Activated naive CD8-positive, alpha-beta T cell treated with anti-CD3 and anti-CD28 coated beads, Interleukin-2, amount 10 ng/mL, durations not matched to agents 7 days and 5 days (primary cell): Measurements from ENCODE around the gene TSGA10IP. TPM values are rescaled to one million over a fixed set of nuclear protein-coding genes. Genes with fewer than 3 reads are reported as not detected.
"Not testable (repeated sequence)": the region's sequence is repeated elsewhere in the genome, so short reads cannot be mapped to it uniquely, and the experiment has no call there.

Experiments
- ATAC-seq: fragments of 150-1000 bp; cut with Tn5 transposase; one replicate; pipeline ENCODE4 v1.10.0; 2021; ENCODE audit warnings: low read depth, moderate library complexity
- POLR2A ChIA-PET: fragments of 350-600 bp; sonication (Branson Sonifier 250); formaldehyde crosslinking; loops from one replicate; lab custom pipeline; 2021; ENCODE audit warnings: antibody characterized with exemption; lab: Charles Lee
- DNase-seq: peaks from one replicate; pipeline ENCODE4 v3.0.0; 2021
- H3K27ac Mint-ChIP-seq: one replicate; pipeline ENCODE4 v1.8.0; 2022; ENCODE audit warnings: mild to moderate bottlenecking, mixed read lengths
- H3K27me3 Mint-ChIP-seq: one replicate; pipeline ENCODE4 v1.8.0; 2022; ENCODE audit warnings: mild to moderate bottlenecking, moderate library complexity, mixed read lengths
- H3K36me3 Mint-ChIP-seq: one replicate; pipeline ENCODE4 v1.8.0; 2021; ENCODE audit warnings: mild to moderate bottlenecking, mixed read lengths
- H3K4me1 Mint-ChIP-seq: one replicate; pipeline ENCODE4 v1.8.0; 2021; ENCODE audit warnings: mixed read lengths
- H3K4me3 Mint-ChIP-seq: one replicate; pipeline ENCODE4 v1.8.0; 2022; ENCODE audit warnings: mild to moderate bottlenecking, moderate library complexity, mixed read lengths
- H3K9me3 Mint-ChIP-seq: one replicate; pipeline ENCODE4 v1.8.0; 2021; ENCODE audit warnings: mixed read lengths
- total RNA-seq, 2 experiments: library from RNA; stranded (reverse); gene quantifications; one replicate each; pipeline ENCODE4 v1.2.3, GENCODE V29; 2021

Gene TSGA10IP
- total RNA-seq, 2 experiments from 2014 or later: not detected

- no peak overlapping the region for H3K4me3 Mint-ChIP-seq
- POLR2A ChIA-PET: interaction anchor here (0.7 to 1.1 kb wide), 2 partner anchors 9 to 54 kb away, joined by 5 read pairs; partner anchors contain the start of gene FIBP
- peaks cover 16% of the 10 kb centered on the region for H3K27me3 Mint-ChIP-seq
- no peaks in the 10 kb centered on the region for H3K9me3 Mint-ChIP-seq
- no peak overlapping the region for H3K27ac Mint-ChIP-seq
- ATAC-seq: no peak
- peaks cover 2% of the 10 kb centered on the region for H3K4me1 Mint-ChIP-seq
- no peaks in the 10 kb centered on the region for H3K36me3 Mint-ChIP-seq
- DNase-seq: no peak
These were observed 3.5 kb upstream of the TSGA10IP start for GRCh38 chr11:65941720-65942310.

- DNase-seq (no peak), ATAC-seq (no peak)
- H3K4me1 Mint-ChIP-seq: peaks cover 2% of the 10 kb centered on the region
- no peaks in the 10 kb centered on the region for H3K36me3 Mint-ChIP-seq
- H3K27ac Mint-ChIP-seq: no peak overlapping the region
- no peaks in the 10 kb centered on the region for H3K9me3 Mint-ChIP-seq
- peaks cover 11% of the 10 kb centered on the region for H3K27me3 Mint-ChIP-seq
- no peak overlapping the region for H3K4me3 Mint-ChIP-seq
- POLR2A ChIA-PET: interaction anchor here (0.7 to 1.1 kb wide), 3 partner anchors 9 to 55 kb away, joined by 3 to 5 read pairs (median 5); partner anchors contain the start of gene FIBP
These were observed 2.7 kb upstream of the TSGA10IP start for GRCh38 chr11:65942531-65942930.

GRCh38 chr11:65944191-65944590, 1.1 kb upstream of the TSGA10IP start:
- Mint-ChIP-seq H3K4me3 (no peak overlapping the region), H3K9me3 (no peaks in the 10 kb centered on the region), H3K27ac (no peak overlapping the region), H3K36me3 (no peaks in the 10 kb centered on the region), H3K4me1 (peaks cover 2% of the 10 kb centered on the region), H3K27me3 (peaks cover 15% of the 10 kb centered on the region)
- ATAC-seq (no peak), DNase-seq (no peak)
- POLR2A ChIA-PET: no interaction called here

GRCh38 chr11:65944767-65945166, 513 bp upstream of the TSGA10IP start:
- H3K9me3 Mint-ChIP-seq: no peaks in the 10 kb centered on the region
- peaks cover 2% of the 10 kb centered on the region for H3K4me1 Mint-ChIP-seq
- DNase-seq (no peak), ATAC-seq (no peak)
- peaks cover 15% of the 10 kb centered on the region for H3K27me3 Mint-ChIP-seq
- POLR2A ChIA-PET: no interaction called here
- H3K36me3 Mint-ChIP-seq: no peaks in the 10 kb centered on the region
- no peak overlapping the region for H3K27ac Mint-ChIP-seq
- no peak overlapping the region for H3K4me3 Mint-ChIP-seq

- H3K4me1 Mint-ChIP-seq: peaks cover 2% of the 10 kb centered on the region
- no peak overlapping the region for H3K27ac Mint-ChIP-seq
- ATAC-seq: no peak
- POLR2A ChIA-PET: interaction anchor here (1.2 kb wide), 1 partner anchor 11 kb away, joined by 3 read pairs; no protein-coding TSS in a partner anchor
- H3K36me3 Mint-ChIP-seq: no peaks in the 10 kb centered on the region
- peaks cover 13% of the 10 kb centered on the region for H3K27me3 Mint-ChIP-seq
- H3K9me3 Mint-ChIP-seq: no peaks in the 10 kb centered on the region
- no peak overlapping the region for H3K4me3 Mint-ChIP-seq
- DNase-seq: no peak
These were observed 770 bp downstream of the TSGA10IP start for GRCh38 chr11:65945941-65946558.

- H3K4me3 Mint-ChIP-seq: no peak overlapping the region
- peaks cover 12% of the 10 kb centered on the region for H3K27me3 Mint-ChIP-seq
- ATAC-seq: no peak
- no peak overlapping the region for H3K27ac Mint-ChIP-seq
- POLR2A ChIA-PET: interaction anchor here (1.2 kb wide), 1 partner anchor 10 kb away, joined by 3 read pairs; no protein-coding TSS in a partner anchor
- H3K4me1 Mint-ChIP-seq: no peaks in the 10 kb centered on the region
- no peaks in the 10 kb centered on the region for H3K9me3 Mint-ChIP-seq
- H3K36me3 Mint-ChIP-seq: no peaks in the 10 kb centered on the region
- DNase-seq: no peak
These were observed 1.4 kb downstream of the TSGA10IP start for GRCh38 chr11:65946655-65947054.

GRCh38 chr11:65947133-65947532, 1.9 kb downstream of the TSGA10IP start:
- no peaks in the 10 kb centered on the region for H3K4me1 Mint-ChIP-seq
- H3K9me3 Mint-ChIP-seq: no peaks in the 10 kb centered on the region
- H3K36me3 Mint-ChIP-seq: no peaks in the 10 kb centered on the region
- H3K27me3 Mint-ChIP-seq: peaks cover 13% of the 10 kb centered on the region
- no peak overlapping the region for H3K27ac Mint-ChIP-seq
- ATAC-seq: no peak
- no peak for DNase-seq
- POLR2A ChIA-PET: interaction anchor here (1.2 kb wide), 1 partner anchor 10 kb away, joined by 3 read pairs; no protein-coding TSS in a partner anchor
- H3K4me3 Mint-ChIP-seq: no peak overlapping the region

- Mint-ChIP-seq H3K36me3 (no peaks in the 10 kb centered on the region), H3K9me3 (no peaks in the 10 kb centered on the region), H3K27ac (no peak overlapping the region), H3K4me1 (no peaks in the 10 kb centered on the region), H3K4me3 (no peak overlapping the region), H3K27me3 (peaks cover 8% of the 10 kb centered on the region)
- DNase-seq: no peak
- POLR2A ChIA-PET: interaction anchor here (1.2 kb wide), 1 partner anchor 9 kb away, joined by 3 read pairs; no protein-coding TSS in a partner anchor
- no peak for ATAC-seq
These were observed 2.4 kb downstream of the TSGA10IP start for GRCh38 chr11:65947603-65948125.

- ATAC-seq, H3K27ac Mint-ChIP-seq, POLR2A ChIA-PET, H3K36me3 Mint-ChIP-seq, H3K4me3 Mint-ChIP-seq, DNase-seq, H3K27me3 Mint-ChIP-seq, H3K9me3 Mint-ChIP-seq, H3K4me1 Mint-ChIP-seq: not testable (repeated sequence)
These were observed 5.4 kb downstream of the TSGA10IP start for GRCh38 chr11:65950711-65951110.

GRCh38 chr11:65951641-65952040, 6.4 kb downstream of the TSGA10IP start:
- H3K9me3 Mint-ChIP-seq, H3K4me1 Mint-ChIP-seq, H3K27me3 Mint-ChIP-seq, DNase-seq, H3K27ac Mint-ChIP-seq, H3K36me3 Mint-ChIP-seq, ATAC-seq, H3K4me3 Mint-ChIP-seq: not testable (repeated sequence)
- POLR2A ChIA-PET: interaction anchor here (0.5 to 1.3 kb wide), 2 partner anchors 9 to 10 kb away, joined by 3 to 5 read pairs; no protein-coding TSS in a partner anchor

- H3K27ac Mint-ChIP-seq: no peak overlapping the region
- no peak overlapping the region for H3K4me3 Mint-ChIP-seq
- DNase-seq: no peak
- no peaks in the 10 kb centered on the region for H3K9me3 Mint-ChIP-seq
- peaks cover 8% of the 10 kb centered on the region for H3K4me1 Mint-ChIP-seq
- no peak for ATAC-seq
- no peaks in the 10 kb centered on the region for H3K36me3 Mint-ChIP-seq
- POLR2A ChIA-PET: interaction anchor here (1.3 kb wide), 1 partner anchor 9 kb away, joined by 3 read pairs; no protein-coding TSS in a partner anchor
- H3K27me3 Mint-ChIP-seq: peaks cover 8% of the 10 kb centered on the region
These were observed 6.8 kb downstream of the TSGA10IP start for GRCh38 chr11:65952052-65952521.

GRCh38 chr11:65953471-65953870, 8.2 kb downstream of the TSGA10IP start:
- Mint-ChIP-seq H3K36me3 (no peaks in the 10 kb centered on the region), H3K27me3 (peaks cover 5% of the 10 kb centered on the region), H3K4me1 (peaks cover 13% of the 10 kb centered on the region), H3K4me3 (no peak overlapping the region), H3K9me3 (no peaks in the 10 kb centered on the region), H3K27ac (no peak overlapping the region)
- DNase-seq (no peak), ATAC-seq (no peak)
- POLR2A ChIA-PET: interaction anchor here (0.6 to 1.5 kb wide), 2 partner anchors 25 to 65 kb away, joined by 3 to 4 read pairs; partner anchors contain the start of gene FIBP

- H3K4me3 Mint-ChIP-seq: no peak overlapping the region
- DNase-seq (no peak), ATAC-seq (no peak)
- H3K4me1 Mint-ChIP-seq: peaks cover 13% of the 10 kb centered on the region
- no peaks in the 10 kb centered on the region for H3K36me3 Mint-ChIP-seq
- peaks cover 2% of the 10 kb centered on the region for H3K27me3 Mint-ChIP-seq
- no peak overlapping the region for H3K27ac Mint-ChIP-seq
- POLR2A ChIA-PET: interaction anchor here (0.5 to 1.5 kb wide), 3 partner anchors 27 to 36 kb away, joined by 3 to 4 read pairs (median 4); no protein-coding TSS in a partner anchor
- H3K9me3 Mint-ChIP-seq: no peaks in the 10 kb centered on the region
These were observed 9.5 kb downstream of the TSGA10IP start for GRCh38 chr11:65954771-65955170.
